ENCODE results near the gene NRXN3.

Gene NRXN3

DNA sequence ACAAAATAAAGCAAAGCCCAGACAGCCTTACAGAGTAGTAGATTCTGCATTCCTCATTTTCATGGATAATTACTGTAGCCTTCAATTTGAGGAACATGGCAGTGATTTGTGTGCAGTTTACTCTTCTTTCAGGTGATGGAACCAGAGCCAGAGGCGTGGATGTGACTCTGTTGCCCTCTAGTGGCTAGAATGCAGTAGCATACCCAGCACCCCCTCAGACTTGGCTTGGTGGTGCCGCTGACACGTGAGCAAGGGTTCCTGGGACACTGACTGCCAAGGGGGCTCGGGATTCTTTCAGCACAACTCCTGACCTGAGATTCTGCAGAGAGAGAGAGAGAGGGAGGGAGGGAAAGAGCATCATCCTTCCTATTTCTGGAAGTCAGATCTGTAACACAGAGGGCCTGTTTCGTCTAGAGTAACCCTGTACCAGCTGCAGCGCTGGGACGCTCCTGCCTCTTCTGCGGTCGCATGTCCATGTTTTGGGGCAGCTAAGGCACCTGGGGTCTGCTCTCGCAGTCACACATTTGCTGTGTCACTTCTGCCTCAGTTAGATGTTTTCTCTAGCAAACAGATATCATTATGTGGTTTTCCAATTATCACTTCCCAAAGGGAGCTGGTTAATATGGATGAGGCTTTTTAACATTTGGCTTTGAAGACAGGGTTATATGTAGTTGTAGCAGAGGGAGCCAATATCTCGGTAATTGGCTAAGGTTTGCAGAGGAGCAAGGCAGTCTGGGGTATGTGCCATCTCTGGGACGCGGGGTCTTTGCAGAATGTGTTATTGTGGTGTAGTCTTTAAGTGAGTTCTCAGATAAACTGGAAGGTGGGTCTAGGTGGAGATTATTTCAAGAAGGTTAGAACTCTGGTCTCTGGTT is 428.1 kb downstream of the NRXN3 start:
- CTCF ChIA-PET = interaction anchor here (0.7 to 8.8 kb wide), 27 partner anchors 9 to 736 kb away, joined by 3 to 63 read pairs (median 5); no protein-coding TSS in a partner anchor
- no peak overlapping the region for H3K4me3 ChIP-seq (ENCODE audit: low read depth, low read length)
- DNase-seq (ENCODE audit: low read depth, low spot score) = no peak
- TF ChIP-seq, protein P1, sequence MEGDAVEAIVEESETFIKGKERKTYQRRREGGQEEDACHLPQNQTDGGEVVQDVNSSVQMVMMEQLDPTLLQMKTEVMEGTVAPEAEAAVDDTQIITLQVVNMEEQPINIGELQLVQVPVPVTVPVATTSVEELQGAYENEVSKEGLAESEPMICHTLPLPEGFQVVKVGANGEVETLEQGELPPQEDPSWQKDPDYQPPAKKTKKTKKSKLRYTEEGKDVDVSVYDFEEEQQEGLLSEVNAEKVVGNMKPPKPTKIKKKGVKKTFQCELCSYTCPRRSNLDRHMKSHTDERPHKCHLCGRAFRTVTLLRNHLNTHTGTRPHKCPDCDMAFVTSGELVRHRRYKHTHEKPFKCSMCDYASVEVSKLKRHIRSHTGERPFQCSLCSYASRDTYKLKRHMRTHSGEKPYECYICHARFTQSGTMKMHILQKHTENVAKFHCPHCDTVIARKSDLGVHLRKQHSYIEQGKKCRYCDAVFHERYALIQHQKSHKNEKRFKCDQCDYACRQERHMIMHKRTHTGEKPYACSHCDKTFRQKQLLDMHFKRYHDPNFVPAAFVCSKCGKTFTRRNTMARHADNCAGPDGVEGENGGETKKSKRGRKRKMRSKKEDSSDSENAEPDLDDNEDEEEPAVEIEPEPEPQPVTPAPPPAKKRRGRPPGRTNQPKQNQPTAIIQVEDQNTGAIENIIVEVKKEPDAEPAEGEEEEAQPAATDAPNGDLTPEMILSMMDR (IDR thresholded peaks at IDR 0.05; ENCODE audit: insufficient read depth, low read length, missing control alignments) = peak; percentile 94
- POLR2A ChIA-PET = no interaction called here

DNA sequence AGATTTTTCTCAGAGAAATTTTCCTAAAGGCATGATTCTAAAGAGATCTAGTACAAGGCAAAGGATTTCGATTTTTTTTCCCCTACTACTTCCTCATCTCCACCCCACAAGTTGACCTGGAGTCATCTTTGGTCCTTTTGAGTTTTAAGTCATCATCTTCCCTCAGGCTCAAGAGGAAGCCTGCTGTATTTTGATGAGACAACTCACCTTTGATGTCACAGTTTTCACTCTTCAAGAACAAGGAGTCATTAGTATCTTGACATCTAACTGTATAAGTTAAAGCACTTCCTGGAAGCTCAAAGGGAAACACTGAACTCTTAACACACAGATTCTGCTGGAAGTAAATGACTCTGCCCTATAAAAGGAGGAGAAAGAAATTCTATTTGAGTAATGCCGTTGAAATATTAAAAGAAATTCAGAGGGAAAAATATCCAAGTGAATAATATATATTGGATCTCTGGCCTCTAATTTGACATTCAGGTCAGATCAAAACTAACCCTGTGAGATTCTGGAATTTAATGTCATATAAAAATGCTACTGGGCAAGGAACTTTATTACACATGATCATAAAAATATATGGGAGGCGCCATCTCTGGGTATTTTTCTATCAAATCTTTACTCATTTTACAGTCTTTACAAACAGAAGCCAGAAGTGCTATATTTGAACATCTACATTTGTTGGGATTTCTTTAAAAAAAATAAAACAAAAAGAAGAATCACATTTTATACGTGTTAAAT is 435.0 kb downstream of the NRXN3 start:
- CTCF ChIA-PET = interaction anchor here (0.6 to 4.0 kb wide), 5 partner anchors 7 to 92 kb away, joined by 3 to 35 read pairs (median 4); no protein-coding TSS in a partner anchor
- no peak overlapping the region for H3K4me3 ChIP-seq (ENCODE audit: low read depth, low read length)

DNA sequence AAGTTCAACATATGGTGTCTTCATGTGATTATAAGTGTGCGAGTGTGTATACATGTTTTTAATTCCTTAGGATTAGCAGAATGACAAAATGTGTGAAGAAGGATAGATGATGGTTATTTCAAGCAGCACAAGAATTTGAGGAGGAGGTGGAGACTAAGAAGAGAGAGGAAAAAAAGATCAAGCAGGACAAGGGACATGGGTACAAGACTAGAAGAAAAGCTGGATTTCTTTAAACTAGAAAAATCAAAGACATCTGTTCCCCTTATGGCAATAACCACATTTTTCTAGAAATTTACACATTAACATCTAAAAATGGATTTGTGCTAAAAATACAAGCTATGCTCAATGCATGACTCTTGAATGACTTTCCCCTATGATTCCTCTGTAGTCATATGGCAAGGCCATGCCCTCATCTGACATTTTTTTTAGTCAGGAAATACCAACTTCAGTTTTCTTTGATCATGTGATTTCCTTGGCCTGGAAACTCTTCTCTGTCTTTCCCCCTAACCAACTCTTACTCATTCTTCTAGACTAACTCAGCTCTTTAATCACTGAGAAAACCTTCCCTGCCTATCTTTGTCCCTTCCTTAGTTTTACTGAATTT is 435.8 kb downstream of the NRXN3 start:
- POLR2A ChIA-PET = interaction anchor here (1.5 kb wide), 1 partner anchor 21 kb away, joined by 6 read pairs; no protein-coding TSS in a partner anchor
- peak; percentile 89 for DNase-seq (ENCODE audit: low read depth, low spot score)
- TF ChIP-seq, protein P1 (IDR thresholded peaks at IDR 0.05; ENCODE audit: insufficient read depth, low read length, missing control alignments) = no peak
- CTCF ChIA-PET = interaction anchor here (0.6 to 4.0 kb wide), 8 partner anchors 8 to 94 kb away, joined by 3 to 35 read pairs (median 5); no protein-coding TSS in a partner anchor
- H3K4me3 ChIP-seq (ENCODE audit: low read depth, low read length) = no peak overlapping the region

More for the DNA sequence above, 435.0 kb downstream of the NRXN3 start:
- TF ChIP-seq, protein P1 (IDR thresholded peaks at IDR 0.05; ENCODE audit: insufficient read depth, low read length, missing control alignments) = no peak
- POLR2A ChIA-PET = interaction anchor here (1.5 kb wide), 1 partner anchor 22 kb away, joined by 6 read pairs; no protein-coding TSS in a partner anchor
- DNase-seq (ENCODE audit: low read depth, low spot score) = no peak

DNA sequence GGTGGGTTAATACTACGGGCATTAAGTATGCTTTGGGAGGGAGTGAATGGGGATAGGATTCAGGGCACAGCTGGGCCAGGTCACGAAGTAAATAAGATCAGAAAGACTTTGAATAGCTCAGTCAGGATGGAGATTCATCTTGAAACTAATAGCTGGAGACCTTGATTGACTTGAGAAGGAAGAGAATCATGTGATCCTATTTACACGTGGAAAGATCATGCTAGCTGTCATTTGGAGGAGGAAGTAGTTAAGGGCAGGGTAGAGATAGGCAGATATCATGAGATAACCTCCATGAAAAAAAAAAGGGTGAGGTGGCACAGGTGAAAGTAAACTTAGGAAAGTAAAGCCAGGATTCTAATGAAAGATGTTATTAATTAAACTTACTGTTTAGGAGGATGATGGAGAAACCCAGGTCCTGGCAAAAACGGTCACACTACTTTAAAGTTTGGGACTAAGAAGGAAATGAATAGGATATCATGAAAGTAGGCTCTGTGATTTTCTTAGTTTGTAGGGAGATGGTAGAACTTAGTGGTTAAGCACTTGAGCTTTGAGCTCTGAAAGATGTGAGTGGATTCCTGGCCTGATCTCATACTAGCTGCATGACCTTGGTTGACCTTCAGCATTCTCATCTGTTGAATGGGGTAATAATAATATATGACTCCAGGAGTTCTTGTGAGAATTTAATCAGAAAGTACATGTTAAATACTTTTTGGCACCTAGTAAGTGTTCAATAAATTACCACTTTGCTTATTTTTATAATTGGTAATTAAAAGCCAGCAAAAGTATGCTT is 439.0 kb downstream of the NRXN3 start:
- ChIA-PET CTCF (interaction anchor here (0.9 to 4.0 kb wide), 3 partner anchors 8 to 43 kb away, joined by 3 to 35 read pairs (median 9); no protein-coding TSS in a partner anchor), POLR2A (no interaction called here)
- DNase-seq (ENCODE audit: low read depth, low spot score) = no peak
- H3K4me3 ChIP-seq (ENCODE audit: low read depth, low read length) = no peak overlapping the region
- TF ChIP-seq, protein P1 (IDR thresholded peaks at IDR 0.05; ENCODE audit: insufficient read depth, low read length, missing control alignments) = no peak

DNA sequence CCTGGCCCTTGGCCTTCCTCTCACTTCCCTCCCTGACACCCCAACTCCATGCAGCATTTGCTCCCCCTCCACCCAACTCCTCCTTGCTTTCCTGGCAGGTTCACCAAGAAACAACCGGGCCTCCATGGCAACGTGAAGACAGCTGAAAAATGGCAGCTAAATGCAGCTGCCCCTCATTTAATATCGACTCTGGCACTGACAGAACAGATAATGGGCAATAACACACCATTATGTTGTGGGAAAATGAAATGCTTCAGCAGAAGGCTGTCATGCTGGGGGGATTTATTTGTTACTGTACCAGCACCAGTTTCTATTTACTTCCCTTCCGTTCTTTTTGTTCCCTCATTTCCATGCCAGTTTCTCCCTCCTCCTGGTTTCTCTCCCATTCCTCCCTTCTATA is 440.8 kb downstream of the NRXN3 start:
- TF ChIP-seq, protein P1 (IDR thresholded peaks at IDR 0.05; ENCODE audit: insufficient read depth, low read length, missing control alignments) = no peak
- ChIA-PET CTCF (no interaction called here), POLR2A (no interaction called here)
- DNase-seq (ENCODE audit: low read depth, low spot score) = no peak
- H3K4me3 ChIP-seq (ENCODE audit: low read depth, low read length) = no peak overlapping the region
